Smooth muscle cell (in vitro differentiated cells): ENCODE results near the gene AKR1D1. TPM values are rescaled to one million over a fixed set of nuclear protein-coding genes. Genes with fewer than 3 reads are reported as not detected.
A peak's percentile ranks its signal among the peaks of the same experiment; 100 is the strongest.

Experiments used
- DNase-seq: peaks from one replicate; lab custom pipeline; 2025; ENCODE audit not compliant: unreplicated experiment; lab: John Stamatoyannopoulos, UW
- H2AFZ ChIP-seq: fragments of 200-600 bp; sonication (generic); 2 replicates; pipeline ENCODE4 v1.6.0; 2016; ENCODE audit warnings: antibody characterized with exemption, low read depth, mild to moderate bottlenecking
- H3F3A ChIP-seq: fragments of 200-600 bp; sonication (generic); 2 replicates; pipeline ENCODE4 v1.6.0; 2017; ENCODE audit warnings: antibody characterized with exemption, low read depth
- H3K27ac ChIP-seq: fragments of 200-600 bp; sonication (generic); 2 replicates; pipeline ENCODE4 v1.5.1; 2016; ENCODE audit warnings: low read depth, mild to moderate bottlenecking
- H3K27me3 ChIP-seq: fragments of 200-600 bp; sonication (generic); 2 replicates; pipeline ENCODE4 v1.6.1; 2016; ENCODE audit warnings: low read depth, mild to moderate bottlenecking
- H3K36me3 ChIP-seq: fragments of 200-600 bp; sonication (generic); 2 replicates; pipeline ENCODE4 v1.5.1; 2016; ENCODE audit warnings: low read depth
- H3K4me1 ChIP-seq: fragments of 200-600 bp; sonication (generic); 2 replicates; pipeline ENCODE4 v1.5.1; 2016; ENCODE audit warnings: low read depth
- H3K4me2 ChIP-seq: fragments of 200-600 bp; sonication (generic); 2 replicates; pipeline ENCODE4 v1.6.0; 2016; ENCODE audit warnings: mild to moderate bottlenecking
- H3K4me3 ChIP-seq: fragments of 200-600 bp; sonication (generic); 2 replicates; pipeline ENCODE4 v1.5.1; 2016; ENCODE audit warnings: mild to moderate bottlenecking
- H3K79me2 ChIP-seq: fragments of 200-600 bp; sonication (generic); 2 replicates; pipeline ENCODE4 v1.6.0; 2016; ENCODE audit warnings: low read depth, mild to moderate bottlenecking
- H3K9ac ChIP-seq: fragments of 200-600 bp; sonication (generic); 2 replicates; pipeline ENCODE4 v1.6.0; 2016; ENCODE audit warnings: low read depth
- H3K9me3 ChIP-seq: fragments of 200-600 bp; sonication (generic); replicated peaks from 2 replicates; pipeline ENCODE4 v1.5.1; 2016; ENCODE audit warnings: low read depth
- H4K20me1 ChIP-seq: fragments of 200-600 bp; sonication (generic); 2 replicates; pipeline ENCODE4 v1.6.0; 2016; ENCODE audit warnings: low read depth
- WGBS: methylation state at CpG from one replicate; pipeline ENCODE4 v1.1.7; 2016; ENCODE audit warnings: low lambda C conversion rate; 5-methylcytosine and 5-hydroxymethylcytosine counted together
- polyA plus RNA-seq: library from polyadenylated mRNA; unstranded; fragments of >200 nt; fragmentation: Nextera tagmentation; extraction: Ambion mirVana; gene quantifications from 2 replicates; pipeline ENCODE4 v1.2.1, GENCODE V29; 2016
- total RNA-seq: library from RNA; depleted of rRNA; stranded (reverse); fragments of >200 nt; gene quantifications from 2 replicates; pipeline ENCODE4 v1.2.3, GENCODE V29; 2014
- TF ChIP-seq, protein P1 (sequence below): fragments of 200-600 bp; sonication (generic); IDR thresholded peaks from 2 replicates; pipeline ENCODE4 v1.5.1; 2017; ENCODE audit warnings: borderline replicate concordance, mild to moderate bottlenecking, antibody characterized with exemption; ENCODE audit not compliant: insufficient read depth, poor library complexity, severe bottlenecking

AKR1D1 gene
- total and polyA plus RNA-seq, 2 experiments from 2014 or later: not detected

- no peaks in the 10 kb centered on the region for H3K27me3 ChIP-seq
- H3K4me2 ChIP-seq: no peak overlapping the region
- no peak for DNase-seq
- TF ChIP-seq, protein P1, sequence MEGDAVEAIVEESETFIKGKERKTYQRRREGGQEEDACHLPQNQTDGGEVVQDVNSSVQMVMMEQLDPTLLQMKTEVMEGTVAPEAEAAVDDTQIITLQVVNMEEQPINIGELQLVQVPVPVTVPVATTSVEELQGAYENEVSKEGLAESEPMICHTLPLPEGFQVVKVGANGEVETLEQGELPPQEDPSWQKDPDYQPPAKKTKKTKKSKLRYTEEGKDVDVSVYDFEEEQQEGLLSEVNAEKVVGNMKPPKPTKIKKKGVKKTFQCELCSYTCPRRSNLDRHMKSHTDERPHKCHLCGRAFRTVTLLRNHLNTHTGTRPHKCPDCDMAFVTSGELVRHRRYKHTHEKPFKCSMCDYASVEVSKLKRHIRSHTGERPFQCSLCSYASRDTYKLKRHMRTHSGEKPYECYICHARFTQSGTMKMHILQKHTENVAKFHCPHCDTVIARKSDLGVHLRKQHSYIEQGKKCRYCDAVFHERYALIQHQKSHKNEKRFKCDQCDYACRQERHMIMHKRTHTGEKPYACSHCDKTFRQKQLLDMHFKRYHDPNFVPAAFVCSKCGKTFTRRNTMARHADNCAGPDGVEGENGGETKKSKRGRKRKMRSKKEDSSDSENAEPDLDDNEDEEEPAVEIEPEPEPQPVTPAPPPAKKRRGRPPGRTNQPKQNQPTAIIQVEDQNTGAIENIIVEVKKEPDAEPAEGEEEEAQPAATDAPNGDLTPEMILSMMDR: no peak
- no peaks in the 10 kb centered on the region for H4K20me1 ChIP-seq
- no peak overlapping the region for H3K4me3 ChIP-seq
- no peaks in the 10 kb centered on the region for H3K79me2 ChIP-seq
- H3K4me1 ChIP-seq: no peaks in the 10 kb centered on the region
- no peak overlapping the region for H3K9ac ChIP-seq
- no peaks in the 10 kb centered on the region for H3K36me3 ChIP-seq
- 85% methylated on average over 10 of the region's 10 CpGs for WGBS
- no peak overlapping the region for H3K27ac ChIP-seq
- no peak overlapping the region for H2AFZ ChIP-seq
- no peaks in the 10 kb centered on the region for H3F3A ChIP-seq
- H3K9me3 ChIP-seq: no peaks in the 10 kb centered on the region
Measured at GRCh38 chr7:138120140-138120827, 44.0 kb downstream of the AKR1D1 start.

GRCh38 chr7:138122162-138122561 lies 45.9 kb downstream of the AKR1D1 start:
- WGBS: 98% methylated on average over 23 of the region's 23 CpGs
- Histone ChIP-seq H3K27me3 (no peaks in the 10 kb centered on the region), H4K20me1 (no peaks in the 10 kb centered on the region), H3K9ac (no peak overlapping the region), H3K79me2 (no peaks in the 10 kb centered on the region), H3K27ac (no peak overlapping the region), H3K4me1 (peaks cover 7% of the 10 kb centered on the region), H3K4me2 (no peak overlapping the region), H3F3A (peaks cover 13% of the 10 kb centered on the region), H2AFZ (no peak overlapping the region), H3K36me3 (no peaks in the 10 kb centered on the region), H3K4me3 (no peak overlapping the region), H3K9me3 (no peaks in the 10 kb centered on the region)
- DNase-seq: no peak
- TF ChIP-seq, protein P1: no peak

GRCh38 chr7:138125119-138125518 lies 48.9 kb downstream of the AKR1D1 start:
- Histone ChIP-seq H3F3A (peaks cover 13% of the 10 kb centered on the region), H3K4me3 (no peak overlapping the region), H3K79me2 (no peaks in the 10 kb centered on the region), H3K9ac (no peak overlapping the region), H3K27ac (peak overlapping the region; percentile 91), H3K4me1 (peaks cover 7% of the 10 kb centered on the region), H3K36me3 (no peaks in the 10 kb centered on the region), H2AFZ (peak overlapping the region; percentile 67), H3K4me2 (peak overlapping the region; percentile 72), H3K27me3 (no peaks in the 10 kb centered on the region), H4K20me1 (no peaks in the 10 kb centered on the region), H3K9me3 (no peaks in the 10 kb centered on the region)
- TF ChIP-seq, protein P1: no peak
- 20% methylated on average over 2 of the region's 2 CpGs for WGBS
- DNase-seq: no peak

DNA sequence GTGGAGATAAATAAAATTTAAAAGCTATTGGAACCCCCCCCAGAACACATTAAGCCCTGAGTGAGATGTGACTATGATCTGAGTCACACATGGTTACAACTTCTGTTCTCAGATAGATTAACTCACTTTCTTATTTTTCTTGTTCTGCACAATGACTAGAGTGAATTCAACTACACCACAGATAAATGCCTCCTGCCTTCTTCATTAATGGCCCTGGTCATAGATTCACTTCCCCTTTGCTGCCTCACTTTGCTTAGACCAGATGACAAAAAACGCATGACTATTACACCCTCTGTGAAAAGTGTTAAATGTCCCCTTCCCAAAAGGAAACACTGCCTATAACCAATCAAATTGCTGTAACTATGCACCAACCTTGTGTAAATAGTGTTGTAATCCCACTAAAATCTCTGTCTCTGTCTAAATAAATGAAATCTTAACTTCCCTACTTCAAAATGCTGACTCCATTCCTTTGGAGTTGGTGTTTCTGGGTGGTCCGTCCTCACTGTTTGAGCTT lies 49.4 kb downstream of the AKR1D1 start:
- Histone ChIP-seq H3K4me2 (peak overlapping the region; percentile 72), H3K9ac (peak overlapping the region; percentile 27), H3K4me1 (peaks cover 7% of the 10 kb centered on the region), H3K4me3 (no peak overlapping the region), H2AFZ (peak overlapping the region; percentile 67), H3K36me3 (no peaks in the 10 kb centered on the region), H3K9me3 (no peaks in the 10 kb centered on the region), H3K79me2 (no peaks in the 10 kb centered on the region), H4K20me1 (no peaks in the 10 kb centered on the region), H3K27me3 (no peaks in the 10 kb centered on the region), H3F3A (peaks cover 13% of the 10 kb centered on the region), H3K27ac (peak overlapping the region; percentile 91)
- TF ChIP-seq, protein P1: no peak
- 48% methylated on average over 2 of the region's 2 CpGs for WGBS
- no peak for DNase-seq
